Tibial artery (tissue), 4 donors: ENCODE results near the gene GP5.

Source experiments
- DNase-seq, 2 donors: peaks; one replicate each; pipeline ENCODE4 v3.0.0-alpha.2; 2019
- H3K27ac ChIP-seq, 2 donors: fragments of 200-600 bp; sonication (generic) in 1 of 2; 1 replicate in 1 of 2; 2 replicates in 1 of 2; pipeline ENCODE4 v1.5.1; 2018 to 2019; ENCODE audit warnings: mild to moderate bottlenecking in 1 of 2
- H3K27me3 ChIP-seq, 2 donors: fragments of 200-600 bp; sonication (generic) in 1 of 2; one replicate each; pipeline versions ENCODE4 v1.5.1 to v1.6.0; 2016 to 2019
- H3K36me3 ChIP-seq, 3 donors: fragments of 200-600 bp; sonication (generic) in 2 of 3; one replicate each; pipeline ENCODE4 v1.5.1; 2016 to 2019; ENCODE audit warnings: mild to moderate bottlenecking in 2 of 3
- H3K4me1 ChIP-seq, 4 donors: fragments of 200-600 bp; sonication (generic) in 2 of 4; 1 replicate in 3 of 4; 2 replicates in 1 of 4; pipeline ENCODE4 v1.5.1; 2016 to 2019
- H3K4me3 ChIP-seq, 2 donors: fragments of 200-600 bp; sonication (generic) in 1 of 2; 1 replicate in 1 of 2; 2 replicates in 1 of 2; pipeline ENCODE4 v1.5.1; 2018 to 2019; ENCODE audit warnings: mild to moderate bottlenecking in 2 of 2
- H3K9me3 ChIP-seq, 3 donors: fragments of 200-600 bp; sonication (generic) in 1 of 3; one replicate each; pipeline ENCODE4 v1.5.1; 2016 to 2019
- intact Hi-C: fragments of 100-400 bp; cut with DNase I; formaldehyde crosslinking; loops from one replicate; pipeline ENCODE4 v1.15.0; 2023; ENCODE audit warnings: low total_unique reads
- TF ChIP-seq, protein P1 (sequence below), 2 experiments: fragments of 200-600 bp in 1 of 2; fragments of 450-650 bp in 1 of 2; IDR thresholded peaks; one replicate each; pipeline ENCODE4 v1.5.1; 2017 to 2019; ENCODE audit warnings: antibody characterized with exemption in 2 of 2, mild to moderate bottlenecking in 1 of 2, moderate library complexity in 1 of 2

Gene GP5

DNA sequence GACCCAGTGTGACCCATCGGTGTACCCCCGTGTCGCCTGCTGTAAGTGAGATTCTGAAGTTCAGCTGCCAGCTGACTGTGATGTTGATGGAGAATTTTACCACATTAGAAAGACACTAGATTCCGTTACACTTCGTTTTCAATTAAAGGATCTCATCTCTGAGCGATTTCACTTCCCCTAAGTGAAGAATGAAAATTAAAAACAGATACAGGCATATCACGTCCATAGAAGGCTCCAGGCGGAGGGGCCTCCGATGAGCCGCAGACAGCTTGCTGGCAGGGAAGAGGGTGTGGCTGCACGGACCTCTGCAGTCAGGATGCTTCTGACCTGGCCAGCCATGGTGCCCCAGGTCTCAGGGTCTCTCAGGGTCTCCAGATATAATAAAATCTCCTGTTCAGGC, 41.4 kb downstream of the GP5 start:
- Histone ChIP-seq H3K9me3 (no peaks in the 10 kb centered on the region), H3K36me3 (no peaks in the 10 kb centered on the region), H3K4me1 (no peaks in the 10 kb centered on the region), H3K27ac (no peak overlapping the region), H3K27me3 (peaks cover 0 to 27% of the 10 kb centered on the region in 2 donors), H3K4me3 (no peak overlapping the region)
- TF ChIP-seq, protein P1, sequence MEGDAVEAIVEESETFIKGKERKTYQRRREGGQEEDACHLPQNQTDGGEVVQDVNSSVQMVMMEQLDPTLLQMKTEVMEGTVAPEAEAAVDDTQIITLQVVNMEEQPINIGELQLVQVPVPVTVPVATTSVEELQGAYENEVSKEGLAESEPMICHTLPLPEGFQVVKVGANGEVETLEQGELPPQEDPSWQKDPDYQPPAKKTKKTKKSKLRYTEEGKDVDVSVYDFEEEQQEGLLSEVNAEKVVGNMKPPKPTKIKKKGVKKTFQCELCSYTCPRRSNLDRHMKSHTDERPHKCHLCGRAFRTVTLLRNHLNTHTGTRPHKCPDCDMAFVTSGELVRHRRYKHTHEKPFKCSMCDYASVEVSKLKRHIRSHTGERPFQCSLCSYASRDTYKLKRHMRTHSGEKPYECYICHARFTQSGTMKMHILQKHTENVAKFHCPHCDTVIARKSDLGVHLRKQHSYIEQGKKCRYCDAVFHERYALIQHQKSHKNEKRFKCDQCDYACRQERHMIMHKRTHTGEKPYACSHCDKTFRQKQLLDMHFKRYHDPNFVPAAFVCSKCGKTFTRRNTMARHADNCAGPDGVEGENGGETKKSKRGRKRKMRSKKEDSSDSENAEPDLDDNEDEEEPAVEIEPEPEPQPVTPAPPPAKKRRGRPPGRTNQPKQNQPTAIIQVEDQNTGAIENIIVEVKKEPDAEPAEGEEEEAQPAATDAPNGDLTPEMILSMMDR (IDR thresholded peaks at IDR 0.05), result no peak
- no peak for DNase-seq
- intact Hi-C loops, result no loop called here

DNA sequence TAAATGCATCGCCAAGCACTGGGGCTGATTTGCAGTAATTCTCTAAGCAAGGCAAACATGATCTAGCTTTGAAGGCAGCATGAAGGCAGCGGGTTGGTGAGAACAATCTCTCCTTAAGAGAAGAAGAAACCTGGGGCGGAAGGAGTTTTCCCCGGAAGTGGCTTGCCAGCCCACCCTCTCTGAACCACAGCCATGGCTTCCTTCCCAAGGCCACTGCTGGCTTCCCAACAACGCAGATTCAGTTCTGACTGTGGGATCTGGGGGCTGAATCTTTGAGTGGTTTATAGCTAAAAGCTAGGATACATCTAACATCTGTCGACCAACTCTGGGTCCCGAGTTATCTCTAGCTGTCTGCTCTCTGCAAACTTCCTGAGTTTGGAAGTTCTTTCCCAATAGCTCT, 43.7 kb downstream of the GP5 start:
- no peak for DNase-seq
- Histone ChIP-seq H3K36me3 (no peaks in the 10 kb centered on the region), H3K27me3 (peaks cover 0 to 23% of the 10 kb centered on the region in 2 donors), H3K9me3 (no peaks in the 10 kb centered on the region), H3K27ac (no peak overlapping the region), H3K4me1 (no peaks in the 10 kb centered on the region), H3K4me3 (no peak overlapping the region)
- TF ChIP-seq, protein P1 (IDR thresholded peaks at IDR 0.05), result no peak
- intact Hi-C loops, result no loop called here

DNA sequence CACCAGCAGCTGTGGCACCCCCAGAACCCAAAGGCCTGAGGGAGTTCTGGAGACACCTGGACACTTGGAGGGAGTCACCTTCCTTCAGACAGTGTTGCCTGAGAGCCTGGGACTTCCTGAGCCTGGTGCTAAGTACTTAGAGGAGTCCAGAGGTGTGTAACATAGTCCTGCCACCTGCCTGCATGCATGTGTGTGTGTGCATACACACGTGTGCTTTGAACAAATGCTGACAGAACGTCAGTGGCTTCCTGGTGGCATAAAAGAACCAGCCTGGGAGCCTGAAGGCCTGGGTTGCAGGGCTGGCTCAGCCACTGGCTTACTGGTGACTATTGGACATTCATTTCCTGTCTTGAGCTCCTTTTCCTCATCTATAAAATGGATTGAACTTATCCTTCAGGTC, 44.8 kb downstream of the GP5 start:
- TF ChIP-seq, protein P1 (IDR thresholded peaks at IDR 0.05), result no peak
- intact Hi-C loops, result no loop called here
- DNase-seq, result no peak
- no peaks in the 10 kb centered on the region for H3K36me3 ChIP-seq
- no peak overlapping the region for H3K27ac ChIP-seq
- H3K27me3 ChIP-seq, result peaks cover 0 to 17% of the 10 kb centered on the region in 2 donors
- H3K4me3 ChIP-seq, result no peak overlapping the region
- H3K9me3 ChIP-seq, result no peaks in the 10 kb centered on the region
- no peaks in the 10 kb centered on the region for H3K4me1 ChIP-seq

DNA sequence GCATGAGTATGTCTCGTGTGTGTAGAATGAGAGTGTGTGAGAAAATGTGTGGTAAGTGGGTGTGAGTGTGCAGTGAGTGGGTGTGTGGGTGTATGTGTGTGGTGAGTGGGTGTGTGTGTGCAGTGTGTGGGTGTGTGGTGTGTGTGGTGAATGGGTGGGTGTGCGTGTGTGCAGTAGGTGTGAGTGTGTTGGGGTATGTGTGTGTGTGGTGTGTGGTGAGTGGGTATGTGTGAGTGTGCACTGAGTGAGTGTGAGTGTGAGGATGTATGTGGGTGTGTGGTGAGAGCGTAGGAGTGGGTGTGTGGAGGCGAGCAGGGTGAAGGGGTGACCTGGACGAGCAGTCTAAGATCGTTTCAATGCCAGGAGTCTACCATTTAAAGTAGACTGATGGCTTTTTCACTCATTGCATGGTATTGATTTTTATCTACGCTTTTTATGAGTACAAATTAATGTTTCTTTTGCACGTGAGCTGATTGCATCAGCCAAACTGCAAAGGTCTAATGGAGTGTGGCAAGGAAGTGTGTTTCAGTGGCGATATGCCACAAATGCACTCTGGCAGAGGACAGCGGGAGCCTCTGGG, 46.3 kb downstream of the GP5 start:
- no peak for DNase-seq
- intact Hi-C loops, result no loop called here
- TF ChIP-seq, protein P1 (IDR thresholded peaks at IDR 0.05), result no peak
- no peak overlapping the region for H3K4me3 ChIP-seq
- H3K27me3 ChIP-seq, result peaks cover 0 to 12% of the 10 kb centered on the region in 2 donors
- no peak overlapping the region for H3K27ac ChIP-seq
- no peaks in the 10 kb centered on the region for H3K4me1 ChIP-seq
- H3K36me3 ChIP-seq, result no peaks in the 10 kb centered on the region
- no peaks in the 10 kb centered on the region for H3K9me3 ChIP-seq

DNA sequence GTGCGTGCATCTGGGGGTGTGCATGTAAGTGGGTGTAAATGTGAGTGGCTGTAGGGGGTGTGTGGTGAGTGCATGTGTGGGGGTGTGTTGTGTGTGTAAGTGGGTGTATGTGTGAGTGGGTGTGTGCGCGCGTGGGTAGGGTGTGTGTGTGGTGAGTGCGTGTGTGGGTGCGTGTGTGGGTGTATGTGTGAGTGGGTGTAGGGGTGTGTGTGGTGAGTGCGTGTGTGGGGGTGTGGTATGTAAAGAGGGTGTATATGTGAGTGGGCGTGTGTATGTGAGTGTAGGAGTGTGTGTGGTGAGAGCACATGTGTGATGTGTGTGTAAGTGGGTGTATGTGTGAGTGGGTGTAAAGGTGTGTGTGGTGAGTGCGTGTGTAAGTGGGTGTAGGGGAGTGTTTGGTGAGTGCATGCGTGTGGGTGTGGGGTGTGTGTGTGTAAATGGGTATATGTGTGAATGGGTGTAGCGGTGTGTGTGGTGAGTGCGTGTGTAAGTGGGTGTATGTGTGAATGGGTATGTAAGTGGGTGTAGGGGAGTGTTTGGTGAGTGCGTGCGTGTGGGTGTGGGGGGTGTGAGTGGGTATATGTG, 47.0 kb downstream of the GP5 start:
- TF ChIP-seq, protein P1 (IDR thresholded peaks at IDR 0.05), result no peak
- no peak for DNase-seq
- intact Hi-C loops, result no loop called here
- H3K9me3 ChIP-seq, result no peaks in the 10 kb centered on the region
- peaks cover 0 to 6% of the 10 kb centered on the region in 2 donors for H3K27me3 ChIP-seq
- no peaks in the 10 kb centered on the region for H3K4me1 ChIP-seq
- no peak overlapping the region for H3K4me3 ChIP-seq
- H3K27ac ChIP-seq, result no peak overlapping the region
- H3K36me3 ChIP-seq, result no peaks in the 10 kb centered on the region
